ENCODE data around the gene ALDH8A1.

Gene ALDH8A1

GRCh38 chr6:134949927-134950326 is at the start of gene ALDH8A1:
Gene ALDH8A1 (minus strand): TSS chr6:134950101. CDS start chr6:134950053, 48 bp downstream.
- DNase-seq, result no peak

GRCh38 chr6:134999107-134999506 is 49.2 kb upstream of the ALDH8A1 start:
- no peak for DNase-seq

GRCh38 chr6:134997133-134997995 is 47.5 kb upstream of the ALDH8A1 start:
- DNase-seq, result no peak

- no peak for DNase-seq
Observed at GRCh38 chr6:134995536-134995935, 45.6 kb upstream of the ALDH8A1 start.

- no peak for DNase-seq
Observed at GRCh38 chr6:134994431-134994830, 44.5 kb upstream of the ALDH8A1 start.

- DNase-seq, result no peak
Observed at GRCh38 chr6:134992155-134992554, 42.3 kb upstream of the ALDH8A1 start.

- DNase-seq, result no peak
Observed at GRCh38 chr6:134990262-134990661, 40.4 kb upstream of the ALDH8A1 start.

GRCh38 chr6:134984821-134985220 is 34.9 kb upstream of the ALDH8A1 start:
- DNase-seq, result no peak

GRCh38 chr6:134983823-134984222 is 33.9 kb upstream of the ALDH8A1 start:
- no peak for DNase-seq

GRCh38 chr6:134982161-134982560 is 32.3 kb upstream of the ALDH8A1 start:
- no peak for DNase-seq

GRCh38 chr6:134980846-134981245 is 30.9 kb upstream of the ALDH8A1 start:
- DNase-seq, result no peak

- no peak for DNase-seq
Observed at GRCh38 chr6:134979142-134979541, 29.2 kb upstream of the ALDH8A1 start.

GRCh38 chr6:134974370-134974769 is 24.5 kb upstream of the ALDH8A1 start:
- DNase-seq, result no peak

GRCh38 chr6:134967711-134968110 is 17.8 kb upstream of the ALDH8A1 start:
- no peak for DNase-seq

- no peak for DNase-seq
Observed at GRCh38 chr6:134964451-134965203, 14.7 kb upstream of the ALDH8A1 start.

- no peak for DNase-seq
Observed at GRCh38 chr6:134962421-134962820, 12.5 kb upstream of the ALDH8A1 start.

GRCh38 chr6:134961366-134961765 is 11.5 kb upstream of the ALDH8A1 start:
- no peak for DNase-seq

GRCh38 chr6:134959603-134960002 is 9.7 kb upstream of the ALDH8A1 start:
- no peak for DNase-seq

GRCh38 chr6:134956676-134957075 is 6.8 kb upstream of the ALDH8A1 start:
- DNase-seq, result no peak

GRCh38 chr6:134956032-134956431 is 6.1 kb upstream of the ALDH8A1 start:
- no peak for DNase-seq

- no peak for DNase-seq
Observed at GRCh38 chr6:134954272-134955000, 4.5 kb upstream of the ALDH8A1 start.

- no peak for DNase-seq
Observed at GRCh38 chr6:134951494-134952263, 1.8 kb upstream of the ALDH8A1 start.

- no peak for DNase-seq
Observed at GRCh38 chr6:134950482-134950881, 581 bp upstream of the ALDH8A1 start.

All from activated gamma-delta T cell treated with Interleukin-2 at 50 U/mL for 16 hours (primary cell).